HK-2 (cell line): ENCODE results near the gene ILK.

ENCODE experiments used
- DNase-seq: peaks from one replicate; pipeline ENCODE4 v3.0.0-alpha.2; 2018; ENCODE audit not compliant: unreplicated experiment

The ILK gene

GRCh38 chr11:6603287-6604080 lies at the start of gene ILK, which contains the start of gene RRP8:
TSS of gene ILK (plus strand) at chr11:6603774. CDS start at chr11:6604272, 498 bp downstream.
TSS of gene RRP8 (minus strand) at chr11:6603616. CDS start at chr11:6603502, 114 bp downstream.
- DNase-seq, result peak; percentile 79

DNA sequence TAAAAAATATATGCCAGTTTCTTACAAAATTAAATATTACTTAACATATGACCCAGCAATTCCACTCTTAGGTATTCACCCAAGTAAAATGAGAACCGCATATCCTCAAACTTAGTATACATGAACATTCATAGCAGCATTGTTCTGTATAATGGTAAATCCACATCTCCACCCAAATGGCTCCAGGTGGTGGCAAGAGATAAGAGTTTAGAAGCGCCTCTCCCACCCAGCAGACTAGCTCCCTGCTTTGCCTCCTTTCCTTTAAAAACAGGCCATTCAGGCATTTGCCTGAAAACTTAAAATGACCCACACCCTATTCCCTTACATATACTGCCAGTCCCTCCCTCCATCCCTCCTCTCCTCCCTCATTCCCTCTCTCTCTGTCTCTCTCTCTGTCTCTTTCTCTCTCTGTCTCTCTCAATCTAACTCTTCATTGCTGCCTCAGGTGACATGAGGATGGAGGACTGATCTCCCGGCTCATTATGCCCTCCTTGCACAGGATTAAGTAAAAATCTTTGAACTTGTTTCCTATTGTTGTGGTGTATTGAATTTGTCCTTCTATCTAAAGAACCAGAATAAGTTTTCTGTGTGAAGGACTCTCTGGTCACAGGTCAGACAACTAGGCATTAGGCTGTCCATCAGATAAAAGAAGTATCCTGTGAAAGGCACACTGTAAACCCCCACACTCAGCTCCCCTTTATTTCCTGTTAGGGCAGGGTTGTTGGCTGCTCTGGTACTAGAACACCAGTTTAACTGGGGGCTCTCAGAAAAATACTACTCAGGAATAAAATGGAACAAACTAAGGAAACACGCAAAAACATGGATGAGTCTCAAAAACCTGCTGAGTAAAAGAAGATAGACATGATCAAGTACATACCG lies 48.5 kb upstream of the ILK start:
- no peak for DNase-seq

GRCh38 chr11:6556139-6556949 lies 47.2 kb upstream of the ILK start:
- no peak for DNase-seq

DNA sequence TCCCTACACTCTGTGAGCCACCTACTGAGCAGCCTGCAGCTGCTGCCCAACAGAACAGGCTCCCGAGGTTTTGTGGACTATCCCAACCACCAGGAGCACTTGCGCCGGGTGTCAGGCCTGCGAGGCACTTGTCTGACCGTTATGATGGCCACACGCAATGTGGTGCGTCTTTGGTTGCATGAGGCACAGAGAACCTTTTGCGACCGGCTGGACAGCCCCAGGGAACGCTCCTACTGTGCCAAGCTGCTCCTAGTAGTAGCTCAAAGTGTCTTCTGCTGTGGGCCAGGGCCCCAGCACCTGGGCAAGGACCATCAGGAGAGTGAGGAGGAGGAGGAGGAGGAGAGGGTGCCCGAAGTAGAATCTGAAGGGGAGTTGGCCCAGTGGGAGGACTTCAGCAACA lies 46.5 kb upstream of the ILK start:
- DNase-seq, result no peak

DNA sequence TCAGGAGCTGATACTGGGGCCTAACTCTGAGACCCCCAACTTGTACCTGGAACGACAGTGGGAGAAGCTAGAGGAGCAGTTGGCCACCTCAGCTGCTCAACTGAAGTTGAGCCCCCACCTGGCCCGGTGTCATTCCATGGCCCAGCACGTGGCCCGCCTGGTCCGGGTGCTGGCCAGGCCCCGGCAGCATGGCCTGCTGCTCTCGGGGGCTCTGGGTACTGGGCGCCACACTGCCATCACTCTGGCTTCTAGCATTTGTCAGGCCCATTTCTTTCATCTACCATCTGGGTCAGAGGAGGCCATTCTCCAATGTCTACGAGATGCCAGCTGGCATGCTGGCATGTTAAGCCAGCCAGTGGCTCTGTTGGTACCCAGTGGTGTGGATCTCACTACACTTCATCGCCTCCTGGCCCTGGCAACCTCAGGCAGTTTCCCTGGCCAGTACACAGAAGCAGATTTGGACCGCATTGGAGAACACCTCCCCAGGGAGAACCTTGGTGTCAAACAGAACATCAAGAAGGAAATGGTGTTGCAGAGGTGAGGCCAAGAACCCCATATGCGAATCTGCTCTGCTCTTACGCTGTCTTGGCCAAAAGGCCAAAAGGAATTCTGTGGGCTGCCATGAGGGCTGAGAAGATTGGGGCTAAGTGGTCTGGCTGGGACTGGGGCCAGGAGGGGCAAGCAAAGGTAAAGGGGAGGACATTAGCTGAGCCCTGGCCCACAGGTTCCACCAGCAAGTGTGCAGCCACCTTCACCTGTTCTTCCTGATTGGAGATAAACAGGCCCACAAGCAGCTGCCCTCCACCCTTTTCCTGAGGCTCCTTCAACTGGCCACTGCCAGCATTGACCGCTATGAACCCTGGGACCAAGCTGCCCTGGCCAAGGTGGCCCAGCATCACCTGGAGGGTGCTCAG lies 45.6 kb upstream of the ILK start:
- no peak for DNase-seq

DNA sequence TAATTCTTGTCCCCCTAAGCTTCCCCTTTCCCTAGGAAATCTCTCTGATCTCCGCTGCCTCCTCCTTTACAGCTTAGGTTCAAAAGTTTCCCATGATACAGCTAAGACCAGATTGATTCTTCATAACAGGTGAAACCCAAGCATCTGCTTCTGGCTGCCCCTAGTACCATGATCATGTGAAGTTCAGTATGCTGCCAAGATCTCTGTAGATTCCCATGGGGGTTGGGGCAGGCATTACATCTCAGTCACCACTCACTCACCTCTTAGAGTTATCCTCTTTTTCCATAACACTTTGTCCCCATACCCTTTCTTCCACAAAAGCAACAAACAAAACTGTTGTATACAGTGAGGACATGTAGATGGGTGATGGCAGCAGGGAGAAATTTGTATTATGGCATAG lies 44.2 kb upstream of the ILK start:
- no peak for DNase-seq

DNA sequence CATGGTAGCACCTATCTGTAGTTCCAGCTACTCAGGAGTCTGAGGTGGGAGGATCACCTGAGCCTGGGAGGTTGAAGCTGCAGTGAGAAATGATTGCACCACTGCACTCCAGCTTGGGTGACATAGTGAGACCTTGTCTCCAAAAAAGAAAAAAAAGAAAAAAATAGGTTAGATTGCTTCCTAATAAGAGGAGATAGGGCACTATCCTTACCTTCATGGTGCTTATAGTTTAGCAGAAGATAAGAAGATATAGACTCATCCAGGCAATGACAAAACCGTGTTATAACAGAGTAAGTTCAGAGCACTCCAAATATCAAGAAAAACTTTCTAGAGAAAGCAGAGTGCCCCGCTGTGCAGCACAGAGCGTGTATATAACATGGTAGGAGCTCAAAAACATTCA lies 42.3 kb upstream of the ILK start:
- DNase-seq, result no peak

DNA sequence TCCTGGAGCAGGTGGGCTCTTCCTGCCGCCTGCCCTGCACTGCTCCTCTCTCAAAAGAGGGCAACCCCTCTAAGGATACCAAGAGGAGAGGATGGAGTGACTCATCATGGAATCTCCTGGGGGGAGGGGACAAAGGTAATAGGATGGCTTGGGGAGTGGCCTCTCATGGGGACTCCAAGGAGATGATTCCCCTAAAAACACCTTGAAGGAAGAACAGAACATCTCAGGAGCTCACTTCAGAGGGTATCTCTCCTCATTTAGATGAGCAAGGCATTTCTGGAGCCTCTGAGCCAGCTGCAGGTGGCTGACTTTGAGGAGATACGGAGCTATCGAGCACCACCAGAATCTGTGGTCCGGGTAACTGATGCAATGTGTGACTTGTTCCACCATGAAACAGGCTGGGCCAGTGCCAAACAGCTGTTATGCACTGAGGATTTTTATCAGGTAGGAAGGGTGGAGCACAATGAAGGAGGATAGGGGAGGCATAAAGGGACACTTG lies 40.4 kb upstream of the ILK start:
- DNase-seq, result no peak

DNA sequence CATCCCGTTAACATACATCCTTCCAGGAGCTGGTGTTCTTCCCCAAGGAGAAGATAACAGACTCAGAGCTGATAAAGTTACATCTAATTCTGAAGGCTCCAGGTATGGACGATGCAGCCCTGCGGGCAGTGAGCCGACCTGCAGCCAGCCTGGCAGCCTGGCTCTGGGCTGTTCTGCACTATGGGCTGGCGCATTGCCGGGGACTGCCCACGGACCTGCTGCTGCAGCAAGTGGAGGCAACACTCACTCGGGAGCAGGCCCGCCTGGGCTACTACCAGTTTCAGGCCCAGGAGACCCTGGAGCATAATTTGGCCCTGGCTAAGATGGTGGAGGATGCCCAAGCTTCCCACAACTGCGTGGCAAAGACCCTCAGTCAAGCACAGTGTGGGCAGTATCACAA lies 39.9 kb upstream of the ILK start:
- DNase-seq, result no peak

DNA sequence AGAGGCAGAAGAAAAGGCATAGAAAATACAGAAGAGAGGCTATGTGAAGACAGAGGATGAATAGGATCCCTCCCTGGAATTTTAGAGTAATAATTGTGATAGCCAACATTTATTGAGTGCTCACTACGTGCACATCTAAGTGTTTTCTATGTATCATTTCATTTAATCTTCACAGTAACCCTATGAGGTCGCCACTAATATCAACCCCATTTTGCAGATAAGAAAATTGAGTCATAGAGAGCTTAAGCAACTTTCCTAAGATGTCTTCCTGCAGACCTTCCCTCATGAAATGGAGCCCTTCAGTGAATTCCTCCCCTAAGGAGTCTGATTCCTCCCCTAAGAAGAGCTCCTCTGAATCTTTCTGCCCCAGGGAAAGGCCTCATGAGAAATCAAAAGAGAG lies 38.2 kb upstream of the ILK start:
- no peak for DNase-seq

DNA sequence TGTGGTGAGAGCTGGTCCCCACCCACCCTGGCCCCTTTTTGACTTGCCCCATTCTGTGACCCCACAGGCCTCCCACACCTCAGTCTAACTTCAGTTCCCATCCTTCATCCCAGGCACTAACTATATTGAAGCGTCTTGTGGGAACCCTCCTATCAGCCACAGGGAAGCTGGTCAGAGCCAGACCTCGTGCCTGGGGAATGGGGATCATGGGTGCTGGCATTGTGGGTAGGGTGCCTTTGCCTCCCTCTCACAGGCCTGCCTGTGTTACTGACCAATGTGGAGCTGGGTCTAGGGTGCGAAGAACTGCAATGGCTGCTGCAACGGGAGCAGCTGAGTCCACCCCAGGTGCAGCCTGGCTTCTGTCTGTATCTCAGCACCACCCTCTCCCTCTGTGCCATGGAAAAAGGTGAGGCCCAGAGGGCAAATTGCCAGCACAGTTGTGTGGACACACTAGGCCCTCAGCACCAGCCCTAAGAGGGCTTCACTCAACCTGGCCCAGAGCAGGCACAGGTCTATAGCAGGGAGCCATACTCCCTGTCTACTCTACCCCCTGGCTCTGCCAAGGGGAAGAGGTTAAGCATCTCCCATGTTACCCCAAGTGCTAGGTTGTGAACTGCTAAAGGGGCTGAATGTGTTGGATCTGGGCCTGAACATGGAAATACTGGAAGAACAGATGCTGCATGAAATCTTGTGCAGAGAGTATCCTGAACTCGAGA lies 37.4 kb upstream of the ILK start:
- no peak for DNase-seq

DNA sequence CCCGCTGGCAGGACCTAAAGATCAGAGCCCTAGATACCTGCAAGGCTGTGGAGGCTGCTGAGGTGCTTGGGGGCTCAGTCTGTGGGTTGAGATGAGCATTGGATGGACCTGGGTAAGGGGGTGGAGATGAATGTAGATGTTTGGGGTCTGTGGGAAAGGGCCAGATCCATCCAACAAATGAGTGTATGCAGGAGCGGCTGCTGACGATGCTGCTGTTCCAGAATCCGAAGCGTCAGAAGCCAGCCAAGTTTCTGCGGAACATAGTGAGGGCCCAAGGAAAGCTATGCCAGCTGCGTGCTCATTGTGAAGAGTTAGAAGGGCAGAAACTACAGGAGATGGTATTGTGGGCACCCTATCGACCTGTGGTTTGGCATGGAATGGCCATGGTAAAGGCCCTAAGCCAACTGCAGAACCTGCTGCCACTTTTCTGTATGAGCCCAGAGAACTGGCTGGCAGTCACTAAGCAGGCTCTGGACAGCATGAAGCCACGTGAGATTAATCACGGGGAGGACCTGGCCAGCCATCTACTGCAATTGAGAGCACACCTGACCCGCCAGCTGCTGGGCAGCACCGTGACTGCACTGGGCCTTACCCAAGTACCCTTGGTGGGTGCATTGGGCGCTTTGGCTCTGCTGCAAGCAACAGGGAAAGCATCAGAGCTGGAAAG lies 36.7 kb upstream of the ILK start:
- DNase-seq, result no peak

- no peak for DNase-seq
These were observed 36.2 kb upstream of the ILK start for GRCh38 chr11:6567371-6567745.

DNA sequence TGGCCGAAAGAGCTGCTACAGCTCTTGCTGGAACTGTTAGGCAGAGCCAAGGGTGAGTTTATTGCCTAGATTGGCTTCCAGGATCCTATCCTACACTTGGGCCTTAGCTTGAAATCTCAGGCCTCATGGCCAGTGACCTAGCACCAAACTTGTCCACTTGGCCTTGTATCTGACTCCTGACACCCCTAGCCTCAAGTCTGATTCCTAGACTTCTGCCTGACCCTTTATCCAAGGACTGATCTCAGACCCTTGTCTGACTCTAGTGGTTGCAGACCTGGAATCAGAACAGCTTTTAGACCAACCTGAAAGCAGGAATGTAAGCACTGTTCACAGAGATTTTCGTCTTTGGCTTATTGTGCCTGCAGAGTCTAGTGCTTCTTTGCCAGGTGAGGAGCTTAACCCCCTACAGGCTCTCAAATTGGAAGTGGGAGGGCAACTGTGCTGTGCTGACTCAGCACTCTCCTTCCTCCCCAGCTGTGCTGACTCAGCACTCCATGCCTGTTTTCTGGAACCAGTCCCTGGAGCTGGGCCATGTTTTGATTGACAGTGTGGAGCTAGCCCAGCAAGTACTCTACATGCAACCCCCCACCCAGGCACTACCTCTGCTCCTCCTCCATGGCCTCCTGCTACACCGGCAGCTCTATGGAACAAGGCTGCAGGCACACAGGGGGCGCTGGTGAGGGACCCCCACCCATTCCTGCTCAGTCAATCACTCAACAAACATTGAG lies 35.2 kb upstream of the ILK start:
- peak; percentile 48 for DNase-seq

DNA sequence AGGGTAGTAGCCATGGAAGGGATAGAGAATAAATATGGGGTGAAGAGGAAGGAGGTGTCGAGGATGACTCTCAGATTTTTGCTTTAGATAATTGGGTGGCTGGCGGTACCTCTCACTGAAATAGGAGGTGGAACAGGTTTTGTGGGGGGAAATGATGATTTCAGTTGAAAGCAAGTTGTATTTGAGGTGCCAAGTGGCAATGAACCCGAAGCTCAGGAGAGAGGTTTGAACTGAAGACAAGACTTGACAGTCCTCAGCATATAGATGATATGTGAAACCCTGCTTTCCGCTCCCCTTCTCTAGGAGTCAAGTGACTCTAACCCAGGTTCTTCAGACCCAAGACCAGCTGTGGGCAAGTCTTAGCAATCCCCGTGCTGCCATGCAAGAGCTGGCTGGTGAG lies 33.9 kb upstream of the ILK start:
- DNase-seq, result no peak

DNA sequence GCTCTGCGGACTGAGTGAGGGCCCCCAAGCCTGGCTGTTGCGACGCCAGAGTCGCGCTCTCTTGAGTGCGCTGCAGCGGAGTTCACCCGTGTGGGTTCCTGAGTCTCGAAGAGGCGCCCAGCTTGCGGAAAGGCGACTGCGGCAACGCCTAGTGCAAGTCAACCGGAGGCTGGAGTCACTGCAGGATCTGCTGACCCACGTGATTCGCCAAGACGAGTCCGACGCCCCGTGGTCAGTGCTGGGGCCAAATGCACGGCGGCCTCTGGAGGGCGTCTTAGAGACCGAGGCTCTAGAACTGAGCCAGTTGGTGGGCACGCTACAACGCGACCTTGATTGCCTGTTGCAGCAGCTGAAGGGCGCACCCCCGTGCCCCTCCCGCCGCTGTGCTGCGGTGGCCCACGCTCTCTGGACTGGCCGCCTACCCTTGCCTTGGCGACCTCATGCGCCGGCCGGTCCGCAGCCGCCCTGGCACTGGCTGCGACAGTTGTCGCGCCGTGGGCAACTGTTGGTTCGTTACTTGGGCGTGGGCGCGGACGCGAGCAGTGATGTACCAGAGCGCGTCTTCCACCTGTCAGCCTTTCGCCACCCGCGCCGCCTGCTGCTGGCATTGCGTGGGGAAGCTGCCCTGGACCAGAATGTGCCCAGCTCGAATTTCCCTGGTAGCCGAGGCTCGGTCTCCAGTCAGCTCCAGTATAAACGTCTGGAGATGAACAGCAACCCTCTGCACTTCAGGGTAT lies 32.7 kb upstream of the ILK start:
- DNase-seq, result no peak

GRCh38 chr11:6571434-6572008 lies 32.1 kb upstream of the ILK start:
- no peak for DNase-seq

DNA sequence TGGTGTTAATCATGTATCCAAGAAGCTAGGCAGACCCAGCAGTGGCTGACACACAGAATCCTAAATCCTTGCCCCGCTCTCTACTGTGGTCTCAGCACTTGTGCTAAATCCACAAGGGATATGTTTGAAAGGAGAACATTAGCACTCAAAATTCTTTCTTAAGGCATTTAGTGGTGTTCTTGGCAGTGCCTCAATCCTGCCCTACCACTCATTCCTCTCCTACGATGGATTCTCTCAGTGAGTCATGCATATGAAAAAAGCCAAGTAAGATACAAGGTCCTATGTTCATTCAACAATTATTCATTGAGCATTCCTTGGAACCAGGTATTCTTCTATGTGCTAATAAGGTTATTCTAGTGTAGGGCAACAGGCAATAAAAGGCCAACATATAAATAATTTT lies 31.4 kb upstream of the ILK start:
- DNase-seq, result no peak
